ENCODE measurements around the gene RASA3. TPM values are rescaled to one million over a fixed set of nuclear protein-coding genes. Genes with fewer than 3 reads are reported as not detected.

The RASA3 gene
- total RNA-seq, 2 donors from 2014 or later, result 10.2 to 13.2 TPM

GRCh38 chr13:114088863-114089262 lies 43.6 kb downstream of the RASA3 start:
- no peak for TF ChIP-seq CTCF (IDR thresholded peaks at IDR 0.05)
- Histone ChIP-seq H3K4me1 (no peaks in the 10 kb centered on the region), H3K27me3 (no peaks in the 10 kb centered on the region), H3K4me3 (no peak overlapping the region), H3K36me3 (no peaks in the 10 kb centered on the region), H3K9me3 (peaks cover 0 to 15% of the 10 kb centered on the region in 2 donors), H3K27ac (no peak overlapping the region)
- DNase-seq (ENCODE audit: low spot score), result peak; percentile 23

- peaks cover 0 to 12% of the 10 kb centered on the region in 2 donors for H3K9me3 ChIP-seq
- H3K36me3 ChIP-seq, result no peaks in the 10 kb centered on the region
- TF ChIP-seq CTCF (IDR thresholded peaks at IDR 0.05), result no peak
- H3K4me3 ChIP-seq, result no peak overlapping the region
- H3K27ac ChIP-seq, result no peak overlapping the region
- DNase-seq (ENCODE audit: low spot score), result peak; percentile 40
- no peaks in the 10 kb centered on the region for H3K4me1 ChIP-seq
- H3K27me3 ChIP-seq, result no peaks in the 10 kb centered on the region
Measured at GRCh38 chr13:114088234-114088633, 44.2 kb downstream of the RASA3 start.

GRCh38 chr13:114087430-114087829 lies 45.0 kb downstream of the RASA3 start:
- Histone ChIP-seq H3K4me1 (no peaks in the 10 kb centered on the region), H3K27me3 (no peaks in the 10 kb centered on the region), H3K4me3 (no peak overlapping the region), H3K27ac (no peak overlapping the region), H3K36me3 (no peaks in the 10 kb centered on the region), H3K9me3 (peaks cover 0 to 9% of the 10 kb centered on the region in 2 donors)
- TF ChIP-seq CTCF (IDR thresholded peaks at IDR 0.05), result no peak
- peak; percentile 32 for DNase-seq (ENCODE audit: low spot score)

GRCh38 chr13:114082849-114083645 lies 49.4 kb downstream of the RASA3 start:
- H3K4me1 ChIP-seq, result peaks cover 0 to 16% of the 10 kb centered on the region in 2 donors
- no peaks in the 10 kb centered on the region for H3K9me3 ChIP-seq
- DNase-seq (ENCODE audit: low spot score), result peak; percentile 11
- H3K27ac ChIP-seq, result no peak overlapping the region
- no peak overlapping the region for H3K4me3 ChIP-seq
- no peaks in the 10 kb centered on the region for H3K27me3 ChIP-seq
- no peaks in the 10 kb centered on the region for H3K36me3 ChIP-seq
- TF ChIP-seq CTCF (IDR thresholded peaks at IDR 0.05), result no peak

- no peak for TF ChIP-seq CTCF (IDR thresholded peaks at IDR 0.05)
- DNase-seq (ENCODE audit: low spot score), result peak; percentile 51
- H3K27me3 ChIP-seq, result no peaks in the 10 kb centered on the region
- no peaks in the 10 kb centered on the region for H3K36me3 ChIP-seq
- H3K4me3 ChIP-seq, result no peak overlapping the region
- H3K27ac ChIP-seq, result no peak overlapping the region
- H3K9me3 ChIP-seq, result no peaks in the 10 kb centered on the region
- peaks cover 0 to 16% of the 10 kb centered on the region in 2 donors for H3K4me1 ChIP-seq
Measured at GRCh38 chr13:114081761-114082681, 50.4 kb downstream of the RASA3 start.

Data from right atrium auricular region (tissue), 2 donors.